GM12891 (cell line): ENCODE results near the gene AK8.

Source experiments
- PAX5 ChIP-seq: IDR thresholded peaks from 2 replicates; pipeline ENCODE4 v1.6.1; 2011; ENCODE audit warnings: low read length, moderate library complexity, mild to moderate bottlenecking; ENCODE audit not compliant: insufficient read depth, severe bottlenecking
- POLR2A ChIP-seq: IDR thresholded peaks from 2 replicates; pipeline ENCODE4 v1.6.1; 2011; ENCODE audit warnings: low read depth, low read length, control low read depth
- POLR2AphosphoS5 ChIP-seq: IDR thresholded peaks from 2 replicates; pipeline ENCODE4 v1.6.1; 2011; ENCODE audit warnings: low read depth, low read length, control low read depth
- POU2F2 ChIP-seq: IDR thresholded peaks from 2 replicates; pipeline ENCODE4 v1.6.1; 2011; ENCODE audit warnings: low read depth, mild to moderate bottlenecking, control low read depth, low read length, moderate library complexity
- TAF1 ChIP-seq: IDR thresholded peaks from 2 replicates; pipeline ENCODE4 v1.6.1; 2011; ENCODE audit warnings: low read depth, low read length, control low read depth

- TF ChIP-seq POLR2AphosphoS5 (no peak), POLR2A (no peak), PAX5 (no peak), POU2F2 (no peak), TAF1 (no peak)
These were observed 137.4 kb downstream of the AK8 start for GRCh38 chr9:132740526-132741309.
